AG04449 (cell line): ENCODE measurements around the gene TMEM222.

ENCODE experiments used
- CTCF ChIA-PET: fragments of 350-600 bp; formaldehyde crosslinking; extraction: SDS; loops from one replicate; lab custom pipeline; 2021; ENCODE audit warnings: antibody characterized with exemption; lab: Yijun Ruan, JAX
- POLR2A ChIA-PET: fragments of 400-600, 350-600 bp; formaldehyde crosslinking; extraction: SDS; loops from one replicate; lab custom pipeline; 2020; ENCODE audit warnings: antibody characterized with exemption, inconsistent platforms; lab: Yijun Ruan, JAX
- DNase-seq: peaks from one replicate; pipeline ENCODE4 v3.0.0-alpha.2; 2010; ENCODE audit warnings: low read depth, low spot score
- H3K4me3 ChIP-seq: 2 replicates; pipeline ENCODE4 v1.5.1; 2011; ENCODE audit warnings: low read depth, mild to moderate bottlenecking, control low read depth, low read length
- CTCF ChIP-seq: IDR thresholded peaks from one replicate; pipeline ENCODE4 v1.5.1; 2011; ENCODE audit warnings: mild to moderate bottlenecking, moderate library complexity, low read length, control low read depth, inconsistent platforms; ENCODE audit not compliant: insufficient read depth; ENCODE audit errors: missing control alignments

TMEM222 gene

GRCh38 chr1:27368869-27369582 lies 47.1 kb downstream of the TMEM222 start:
- ChIA-PET CTCF (interaction anchor here (0.9 to 10.4 kb wide), 14 partner anchors 9 to 236 kb away, joined by 3 to 187 read pairs (median 8); partner anchors contain the start of genes CD164L2 and GPR3), POLR2A (no interaction called here)
- no peak overlapping the region for H3K4me3 ChIP-seq
- TF ChIP-seq CTCF, result peak; percentile 24
- DNase-seq, result no peak

DNA sequence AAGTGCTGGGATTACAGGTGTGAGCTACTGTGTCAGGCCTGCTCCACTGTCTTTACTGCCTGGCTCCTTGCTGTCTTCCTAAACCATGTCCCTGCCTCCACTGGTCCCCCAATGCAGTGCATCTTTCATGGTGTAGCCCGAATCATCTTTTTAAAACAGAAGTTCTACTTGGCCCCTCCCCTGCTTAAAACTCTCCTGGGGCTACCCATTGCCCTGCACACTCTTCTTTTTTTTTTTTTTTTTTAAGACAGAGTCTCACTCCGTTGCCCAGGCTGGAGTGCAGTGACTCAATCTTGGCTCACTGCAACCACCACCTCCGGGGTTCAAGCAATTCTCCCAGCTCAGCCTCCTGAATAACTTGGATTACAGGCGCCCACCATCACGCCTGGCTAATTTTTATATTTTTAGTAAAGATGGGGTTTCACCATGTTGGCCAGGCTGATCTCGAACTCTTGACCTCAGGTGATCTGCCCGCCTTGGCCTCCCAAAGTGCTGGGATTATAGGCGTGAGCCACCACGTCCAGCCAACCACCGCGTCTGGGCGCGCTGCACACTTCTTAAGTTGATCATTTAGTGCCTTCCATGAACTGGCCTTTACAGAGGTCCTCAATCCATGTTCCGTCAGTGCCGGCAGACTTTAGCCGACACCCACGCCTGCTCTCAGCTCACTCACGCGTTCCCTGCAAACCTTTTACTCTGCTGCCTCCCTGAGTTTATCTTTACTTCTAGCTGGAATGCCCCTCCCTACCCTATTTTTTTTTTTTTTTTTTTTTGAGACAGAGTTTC lies 50.3 kb downstream of the TMEM222 start:
- TF ChIP-seq CTCF, result no peak
- DNase-seq, result no peak
- no peak overlapping the region for H3K4me3 ChIP-seq
- POLR2A ChIA-PET, result interaction anchor here (0.6 kb wide), 1 partner anchor 10 kb away, joined by 3 read pairs; no protein-coding TSS in a partner anchor
- CTCF ChIA-PET, result interaction anchor here (0.6 to 9.0 kb wide), 7 partner anchors 14 to 85 kb away, joined by 3 to 181 read pairs (median 7); partner anchors contain the start of gene GPR3

- peak; percentile 21 for TF ChIP-seq CTCF
- no peak overlapping the region for H3K4me3 ChIP-seq
- POLR2A ChIA-PET, result no interaction called here
- no peak for DNase-seq
- CTCF ChIA-PET, result interaction anchor here (0.6 to 9.0 kb wide), 4 partner anchors 15 to 85 kb away, joined by 3 to 181 read pairs (median 6); no protein-coding TSS in a partner anchor
Observed at GRCh38 chr1:27372808-27373690, 51.1 kb downstream of the TMEM222 start.

- CTCF ChIA-PET, result interaction anchor here (0.8 to 6.0 kb wide), 6 partner anchors 8 to 230 kb away, joined by 3 to 32 read pairs (median 4); partner anchors contain the start of genes AHDC1, GPR3 and MAP3K6
- POLR2A ChIA-PET, result no interaction called here
- no peak within 1 kb of the TSS for H3K4me3 ChIP-seq
- no peak for TF ChIP-seq CTCF
- DNase-seq, result no peak
Observed at GRCh38 chr1:27374362-27375086, 52.6 kb downstream of the TMEM222 start, which contains the start of gene FCN3. FCN3 (minus strand) TSS chr1:27374824; CDS start chr1:27374818, 6 bp downstream.

DNA sequence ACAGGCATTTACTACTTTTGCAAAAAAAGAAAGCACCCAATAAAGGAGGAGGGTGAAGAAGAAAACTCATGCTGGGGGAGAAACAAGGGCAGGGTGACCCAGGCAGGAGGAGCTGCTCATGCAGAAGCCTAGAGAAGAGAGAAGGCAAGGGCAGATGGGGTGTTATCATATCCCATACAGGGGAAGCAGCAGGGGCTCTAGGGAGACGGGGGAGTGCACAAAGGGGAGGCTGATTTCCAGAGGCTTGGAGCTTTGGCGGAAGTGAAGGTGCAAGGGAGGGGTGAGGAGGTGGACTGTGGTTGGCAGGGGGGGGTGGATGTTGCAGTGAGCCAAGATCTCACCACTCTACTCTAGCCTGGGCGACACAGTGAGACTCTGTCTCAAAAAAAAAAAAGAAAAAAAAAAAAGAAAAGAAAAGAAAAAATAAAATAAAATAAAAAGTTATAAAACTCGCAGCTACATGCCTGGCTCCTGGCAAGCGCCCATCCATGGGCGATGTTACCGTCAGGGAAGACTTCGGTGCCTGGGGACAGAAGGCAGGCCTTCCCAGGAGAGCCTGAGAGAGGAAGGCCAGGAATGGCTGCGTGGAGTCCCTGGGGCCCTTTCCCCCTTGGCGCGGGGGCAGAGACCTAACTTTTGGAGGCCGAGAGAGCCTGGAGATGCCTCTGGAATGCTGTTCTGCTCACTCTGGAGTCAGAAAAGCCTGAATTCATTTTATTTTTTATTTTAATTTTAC lies 56.0 kb downstream of the TMEM222 start:
- no peak for DNase-seq
- H3K4me3 ChIP-seq, result no peak overlapping the region
- no peak for TF ChIP-seq CTCF
- ChIA-PET CTCF (interaction anchor here (0.7 to 15.9 kb wide), 9 partner anchors 9 to 230 kb away, joined by 3 to 442 read pairs (median 4); partner anchors contain the start of gene MAP3K6), POLR2A (no interaction called here)
